NB4 (cell line): ENCODE results near the gene CYP2B6.
"Not testable (repeated sequence)": the region's sequence is repeated elsewhere in the genome, so short reads cannot be mapped to it uniquely, and the experiment has no call there.

ENCODE experiments used
- POLR2A ChIP-seq: IDR thresholded peaks from 2 replicates; pipeline ENCODE4 v1.6.1; 2011; ENCODE audit warnings: mild to moderate bottlenecking; ENCODE audit not compliant: insufficient read length; ENCODE audit errors: extremely low read depth
- TF ChIP-seq, protein P1 (sequence below): IDR thresholded peaks from one replicate; pipeline ENCODE4 v1.5.1; 2012; ENCODE audit warnings: low read depth, low read length

DNA sequence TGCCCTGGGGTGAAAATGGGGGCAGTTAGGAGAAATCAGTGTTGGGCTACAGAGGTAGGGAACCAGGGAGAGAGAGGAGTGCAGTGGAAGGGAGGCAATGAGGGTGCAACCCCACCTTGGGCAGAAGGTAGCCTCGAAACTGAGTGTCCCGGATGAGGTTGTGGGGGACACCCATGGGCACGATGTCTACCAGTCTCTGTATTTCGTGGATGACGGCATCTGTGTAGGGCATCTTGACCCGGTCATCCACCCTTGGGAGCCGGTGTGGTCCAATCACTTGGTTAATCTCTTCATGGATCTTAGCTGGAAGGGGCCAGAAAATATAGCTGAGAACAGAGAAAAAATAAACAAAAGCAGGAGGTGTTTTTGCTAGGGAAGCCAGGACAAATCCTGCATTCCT is 61.1 kb downstream of the CYP2B6 start:
- TF ChIP-seq, protein P1, sequence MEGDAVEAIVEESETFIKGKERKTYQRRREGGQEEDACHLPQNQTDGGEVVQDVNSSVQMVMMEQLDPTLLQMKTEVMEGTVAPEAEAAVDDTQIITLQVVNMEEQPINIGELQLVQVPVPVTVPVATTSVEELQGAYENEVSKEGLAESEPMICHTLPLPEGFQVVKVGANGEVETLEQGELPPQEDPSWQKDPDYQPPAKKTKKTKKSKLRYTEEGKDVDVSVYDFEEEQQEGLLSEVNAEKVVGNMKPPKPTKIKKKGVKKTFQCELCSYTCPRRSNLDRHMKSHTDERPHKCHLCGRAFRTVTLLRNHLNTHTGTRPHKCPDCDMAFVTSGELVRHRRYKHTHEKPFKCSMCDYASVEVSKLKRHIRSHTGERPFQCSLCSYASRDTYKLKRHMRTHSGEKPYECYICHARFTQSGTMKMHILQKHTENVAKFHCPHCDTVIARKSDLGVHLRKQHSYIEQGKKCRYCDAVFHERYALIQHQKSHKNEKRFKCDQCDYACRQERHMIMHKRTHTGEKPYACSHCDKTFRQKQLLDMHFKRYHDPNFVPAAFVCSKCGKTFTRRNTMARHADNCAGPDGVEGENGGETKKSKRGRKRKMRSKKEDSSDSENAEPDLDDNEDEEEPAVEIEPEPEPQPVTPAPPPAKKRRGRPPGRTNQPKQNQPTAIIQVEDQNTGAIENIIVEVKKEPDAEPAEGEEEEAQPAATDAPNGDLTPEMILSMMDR: not testable (repeated sequence)
- TF ChIP-seq POLR2A: not testable (repeated sequence)
